GM19328 (cell line): Measurements from ENCODE around the gene MPP2.

Source experiments
- ATAC-seq: cut with Tn5 transposase; IDR thresholded peaks from one replicate; pipeline ENCODE4 v1.9.1; 2021; ENCODE audit warnings: mild to moderate bottlenecking, moderate library complexity; ENCODE audit not compliant: unreplicated experiment

The MPP2 gene

GRCh38 chr17:43825567-43825966, 81.8 kb downstream of the MPP2 start:
- no peak for ATAC-seq
